HG02763 (cell line): ENCODE measurements around the gene CHAF1A.

Experiments
- ATAC-seq: cut with Tn5 transposase; IDR thresholded peaks from one replicate; pipeline ENCODE4 v1.9.1; 2021; ENCODE audit warnings: mild to moderate bottlenecking, moderate library complexity; ENCODE audit not compliant: unreplicated experiment

CHAF1A gene

GRCh38 chr19:4366666-4367335 is 35.6 kb upstream of the CHAF1A start:
- no peak for ATAC-seq

GRCh38 chr19:4367336-4367723 is 35.1 kb upstream of the CHAF1A start:
- no peak for ATAC-seq

- no peak for ATAC-seq
Observed at GRCh38 chr19:4367781-4368127, 34.7 kb upstream of the CHAF1A start.

GRCh38 chr19:4368128-4368820 is 34.2 kb upstream of the CHAF1A start:
- ATAC-seq: no peak

GRCh38 chr19:4369109-4369887 is 33.1 kb upstream of the CHAF1A start:
- peak; percentile 47 for ATAC-seq

GRCh38 chr19:4369888-4370260 is 32.6 kb upstream of the CHAF1A start:
- peak; percentile 40 for ATAC-seq

GRCh38 chr19:4370418-4371041 is 31.9 kb upstream of the CHAF1A start:
- no peak for ATAC-seq

- no peak for ATAC-seq
Observed at GRCh38 chr19:4371247-4372164, 30.9 kb upstream of the CHAF1A start.

GRCh38 chr19:4372165-4373012 is 30.1 kb upstream of the CHAF1A start:
- no peak for ATAC-seq

- no peak for ATAC-seq
Observed at GRCh38 chr19:4373013-4373367, 29.4 kb upstream of the CHAF1A start.

- no peak for ATAC-seq
Observed at GRCh38 chr19:4373601-4374497, 28.6 kb upstream of the CHAF1A start.

GRCh38 chr19:4374498-4375163 is 27.8 kb upstream of the CHAF1A start:
- ATAC-seq: no peak

GRCh38 chr19:4375164-4376027 is 27.0 kb upstream of the CHAF1A start:
- ATAC-seq: no peak

- no peak for ATAC-seq
Observed at GRCh38 chr19:4376028-4376670, 26.3 kb upstream of the CHAF1A start.

- ATAC-seq: no peak
Observed at GRCh38 chr19:4376671-4376990, 25.8 kb upstream of the CHAF1A start.

GRCh38 chr19:4376991-4377781 is 25.3 kb upstream of the CHAF1A start:
- no peak for ATAC-seq
